ENCODE results near the gene RAMAC.
"Not testable (repeated sequence)": the region's sequence is repeated elsewhere in the genome, so short reads cannot be mapped to it uniquely, and the experiment has no call there.

Gene RAMAC

GRCh38 chr15:83015361-83015760 lies 29.4 kb downstream of the RAMAC start:
- no peak for DNase-seq

- no peak for DNase-seq
Measured at GRCh38 chr15:83016906-83017305, 30.9 kb downstream of the RAMAC start.

GRCh38 chr15:83018436-83018835 lies 32.4 kb downstream of the RAMAC start:
- no peak for DNase-seq

DNA sequence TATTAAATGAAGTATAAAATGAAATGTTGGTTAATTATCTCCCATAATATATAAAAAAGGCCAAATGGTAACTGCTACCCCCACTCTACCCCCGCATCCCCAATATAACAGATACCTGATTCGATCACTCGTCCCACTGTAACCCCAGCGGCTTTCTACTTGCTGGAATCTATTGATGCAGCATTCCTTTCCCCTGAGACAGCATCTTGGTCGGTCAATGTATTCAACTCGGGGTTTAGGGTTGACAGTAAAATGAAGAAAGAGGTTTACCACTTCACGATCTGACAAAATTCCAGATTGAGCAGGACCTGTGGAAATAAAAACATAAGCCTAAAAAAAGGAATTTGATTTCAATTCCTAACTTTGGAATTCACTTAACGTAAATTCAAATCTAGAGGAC lies 44.0 kb downstream of the RAMAC start:
- DNase-seq: no peak

DNA sequence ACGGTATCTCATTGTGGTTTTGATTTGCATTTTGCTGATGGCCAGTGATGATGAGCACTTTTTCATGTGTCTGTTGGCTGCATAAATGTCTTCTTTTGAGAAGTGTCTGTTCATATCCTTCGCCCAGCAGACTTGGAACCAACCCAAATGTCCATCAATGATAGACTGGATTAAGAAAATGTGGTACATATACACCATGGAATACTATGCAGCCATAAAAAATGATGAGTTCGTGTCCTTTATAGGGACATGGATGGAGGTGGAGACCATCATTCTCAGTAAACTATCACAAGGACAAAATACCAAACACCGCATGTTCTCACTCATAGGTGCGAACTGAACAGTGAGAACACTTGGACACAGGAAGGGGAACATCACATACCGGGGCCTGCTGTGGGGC lies 45.2 kb downstream of the RAMAC start:
- DNase-seq: not testable (repeated sequence)

- DNase-seq: no peak
Measured at GRCh38 chr15:83036253-83036652, 50.2 kb downstream of the RAMAC start.

GRCh38 chr15:83039206-83039605 lies 53.2 kb downstream of the RAMAC start:
- no peak for DNase-seq
